GM12865 (cell line): ENCODE measurements around the gene EEF1AKMT3.

Experiments used
- DNase-seq: peaks from one replicate; pipeline ENCODE4 v3.0.0; 2010; ENCODE audit warnings: low read depth
- H3K4me3 ChIP-seq: 2 replicates; pipeline ENCODE4 v1.5.1; 2011; ENCODE audit warnings: mild to moderate bottlenecking, low read depth, low read length, control low read depth
- CTCF ChIP-seq: IDR thresholded peaks from 2 replicates; pipeline ENCODE4 v1.5.1; 2011; ENCODE audit warnings: low read length, control low read depth, low read depth, inconsistent platforms; ENCODE audit not compliant: insufficient read depth; ENCODE audit errors: missing control alignments

The EEF1AKMT3 gene

GRCh38 chr12:57763881-57764661 is 8.3 kb upstream of the EEF1AKMT3 start:
- TF ChIP-seq CTCF, result no peak
- no peak overlapping the region for H3K4me3 ChIP-seq
- no peak for DNase-seq

GRCh38 chr12:57764662-57765002 is 7.8 kb upstream of the EEF1AKMT3 start:
- no peak for TF ChIP-seq CTCF
- no peak for DNase-seq
- peak overlapping the region; percentile 63 for H3K4me3 ChIP-seq

GRCh38 chr12:57765003-57765697 is 7.3 kb upstream of the EEF1AKMT3 start:
- peak overlapping the region; percentile 63 for H3K4me3 ChIP-seq
- peak; percentile 61 for DNase-seq
- peak; percentile 48 for TF ChIP-seq CTCF

- no peak for DNase-seq
These were observed 6.5 kb upstream of the EEF1AKMT3 start for GRCh38 chr12:57765698-57766463.

GRCh38 chr12:57766464-57767304 is 5.7 kb upstream of the EEF1AKMT3 start, which contains the start of gene CYP27B1:
Gene CYP27B1 (minus strand): TSS chr12:57767078. CDS start chr12:57767041, 37 bp downstream.
- DNase-seq, result no peak
- H3K4me3 ChIP-seq, result no peak within 1 kb of the TSS; the same call in 1 of the 2 replicates
- TF ChIP-seq CTCF, result no peak

More at GRCh38 chr12:57765698-57766463, 6.5 kb upstream of the EEF1AKMT3 start:
- peak overlapping the region; percentile 63 for H3K4me3 ChIP-seq
- TF ChIP-seq CTCF, result no peak

- no peak for TF ChIP-seq CTCF
- H3K4me3 ChIP-seq, result no peak overlapping the region
- DNase-seq, result no peak
These were observed 5.1 kb upstream of the EEF1AKMT3 start for GRCh38 chr12:57767305-57767698.
